Right renal pelvis (tissue), 4 donors: ENCODE results near the gene UXT. TPM values are rescaled to one million over a fixed set of nuclear protein-coding genes. Genes with fewer than 3 reads are reported as not detected.

Source experiments
- DNase-seq, 4 donors: peaks; one replicate each; pipeline ENCODE4 v3.0.0-alpha.2; 2013; ENCODE audit warnings: low read depth in 4 of 4, low spot score in 3 of 4, missing footprints in 1 of 4
- polyA plus RNA-seq, 4 donors: library from polyadenylated mRNA; unstranded; fragments of 120-200 nt; gene quantifications; one replicate each; pipeline ENCODE4 v1.2.1, GENCODE V29; 2013; ENCODE audit not compliant: insufficient read length in 4 of 4

UXT gene
- polyA plus RNA-seq, 4 donors = 113 to 124 (median 117) TPM

DNA sequence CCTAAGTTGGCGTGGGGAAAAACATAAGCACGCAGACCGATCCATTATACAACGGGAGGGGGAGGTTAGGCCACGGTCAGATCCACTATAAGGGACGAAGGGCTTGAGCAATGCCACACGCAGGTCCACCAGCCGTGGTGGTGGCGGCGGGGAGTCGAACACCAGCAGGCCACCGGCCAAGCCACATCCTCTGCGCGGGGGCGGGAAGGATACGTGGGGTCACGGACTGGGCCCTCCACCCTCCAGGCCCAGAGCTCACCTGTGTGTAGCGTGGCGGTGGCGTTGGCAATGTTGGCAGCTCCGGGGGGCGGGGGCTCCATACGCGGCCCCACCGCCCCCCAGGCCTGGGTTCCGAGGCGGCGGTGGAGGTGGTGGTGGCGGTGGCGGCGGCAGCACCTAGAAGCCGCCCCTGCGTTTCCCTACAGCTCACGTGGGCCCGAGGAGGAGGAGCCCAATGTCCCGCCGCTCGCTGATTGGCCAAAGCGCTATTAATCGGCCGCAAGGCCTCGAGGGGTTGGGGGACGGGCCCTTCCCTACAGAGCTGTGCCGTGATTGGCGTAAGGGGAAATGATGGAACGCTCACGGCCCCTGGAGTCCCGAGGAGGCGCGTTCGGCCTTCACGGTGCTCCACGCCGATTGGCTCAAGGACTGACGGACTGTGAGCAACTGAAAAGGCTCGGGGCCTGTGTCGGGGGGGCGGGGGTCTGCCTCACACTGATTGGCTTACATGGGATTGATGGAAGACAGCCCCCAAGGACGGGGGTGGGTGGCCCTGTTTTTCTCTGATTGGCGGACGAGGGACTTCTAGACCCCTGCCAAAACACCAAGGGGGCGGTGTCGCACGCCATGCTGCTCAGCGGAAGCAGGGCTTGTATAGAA, 8.6 kb downstream of the UXT start, which contains the start of gene ELK1:
Gene ELK1, minus strand, starts transcription at position 400 of the 879 bp plus-strand sequence. CDS start 9,122 bp downstream, outside the sequence.
- DNase-seq = peak; percentile 73 to 92 (median 90)

DNA sequence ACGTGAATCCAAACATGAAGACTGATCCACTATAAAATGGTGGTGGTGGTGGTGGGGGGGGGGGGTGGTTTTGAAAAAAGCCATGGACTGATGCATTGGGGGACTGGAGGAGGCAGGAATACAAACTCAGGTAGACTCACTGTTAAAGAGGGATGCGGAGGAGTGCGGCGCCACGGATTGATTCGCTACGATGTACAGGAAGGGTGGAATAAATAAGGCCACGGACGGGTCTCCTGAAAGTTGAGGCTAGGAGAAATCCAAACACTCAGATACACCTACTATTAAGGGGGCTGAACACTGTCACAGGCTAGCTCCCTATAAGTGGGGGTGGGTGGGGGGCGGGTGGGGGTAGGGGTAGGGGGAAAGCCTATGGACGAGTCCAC, 9.2 kb downstream of the UXT start:
- no peak for DNase-seq

DNA sequence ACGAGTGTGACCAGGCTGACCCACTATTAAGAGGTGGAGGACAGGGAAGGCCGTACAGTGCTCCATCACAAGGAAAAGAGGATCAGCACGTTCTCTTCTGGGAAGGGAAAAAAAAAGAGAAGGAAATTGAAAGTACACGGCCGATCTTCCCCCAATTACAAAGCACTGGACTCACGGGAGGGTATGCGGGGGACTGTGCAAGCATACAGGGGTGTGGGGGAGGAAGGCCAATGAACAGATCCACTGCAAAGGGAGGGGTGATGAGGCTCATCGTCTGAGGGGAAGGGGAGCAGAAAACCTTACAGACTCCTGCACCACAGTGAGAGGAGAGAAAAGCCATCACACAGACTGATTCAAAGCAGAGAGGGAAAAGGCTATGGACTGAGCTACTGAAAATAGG, 9.7 kb downstream of the UXT start:
- DNase-seq = no peak

DNA sequence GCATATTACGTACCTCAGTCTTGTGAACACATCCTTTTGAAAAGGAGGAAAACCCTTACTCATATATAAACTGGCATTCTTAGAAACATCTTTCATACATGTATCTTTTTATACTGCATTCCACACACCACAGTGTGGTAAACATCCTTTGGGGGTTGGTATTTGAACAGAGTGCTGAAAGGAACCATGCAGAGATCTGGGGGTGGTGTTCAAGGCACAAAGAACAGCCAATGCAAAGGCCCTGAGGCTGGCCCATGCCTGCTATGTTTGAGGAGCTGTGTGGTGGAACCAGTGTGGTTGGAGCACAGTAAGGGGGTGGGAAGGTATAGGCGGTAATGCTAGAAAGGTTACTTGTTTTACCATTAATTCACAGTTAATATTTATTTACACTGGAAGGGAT, 10.6 kb downstream of the UXT start:
- DNase-seq = no peak

DNA sequence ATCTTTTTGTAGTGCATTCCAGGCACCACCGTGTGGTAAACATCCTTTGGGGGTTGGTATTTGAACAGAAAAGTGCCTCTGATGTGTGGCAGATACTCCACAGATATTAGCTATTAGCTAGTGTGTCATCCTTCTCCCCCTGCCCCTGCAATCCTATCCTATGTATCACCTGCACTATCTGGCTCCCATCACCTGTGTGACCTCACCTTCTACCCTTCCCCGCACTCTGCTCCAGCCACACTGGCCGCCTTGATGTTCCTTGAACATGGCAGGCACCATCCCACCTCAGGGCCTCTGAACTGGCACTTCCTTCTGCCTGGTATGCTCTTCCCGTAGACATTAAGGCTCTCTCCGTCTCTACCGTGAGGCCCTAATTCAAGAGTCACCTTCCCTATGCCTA, 12.3 kb downstream of the UXT start:
- DNase-seq = no peak

DNA sequence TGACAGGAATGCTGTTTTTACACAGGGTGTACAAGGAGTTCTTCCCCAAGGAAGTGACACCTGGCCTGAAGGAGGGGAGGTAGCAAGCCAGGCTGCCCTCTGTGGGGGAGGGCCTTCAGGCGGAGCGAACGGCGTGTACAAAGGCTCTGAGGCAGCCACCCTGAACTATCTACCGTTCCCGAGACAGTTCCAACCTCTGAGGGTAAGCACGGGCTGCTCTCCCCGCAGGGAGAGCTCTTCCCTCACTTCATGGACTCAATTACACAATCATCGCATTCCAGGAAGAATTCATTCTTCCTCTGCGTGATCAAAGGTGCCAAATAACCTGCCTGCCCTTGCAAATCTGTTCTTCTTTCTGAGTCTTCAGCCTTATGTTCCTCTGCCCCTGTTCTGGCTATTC, 13.4 kb downstream of the UXT start:
- DNase-seq = no peak

DNA sequence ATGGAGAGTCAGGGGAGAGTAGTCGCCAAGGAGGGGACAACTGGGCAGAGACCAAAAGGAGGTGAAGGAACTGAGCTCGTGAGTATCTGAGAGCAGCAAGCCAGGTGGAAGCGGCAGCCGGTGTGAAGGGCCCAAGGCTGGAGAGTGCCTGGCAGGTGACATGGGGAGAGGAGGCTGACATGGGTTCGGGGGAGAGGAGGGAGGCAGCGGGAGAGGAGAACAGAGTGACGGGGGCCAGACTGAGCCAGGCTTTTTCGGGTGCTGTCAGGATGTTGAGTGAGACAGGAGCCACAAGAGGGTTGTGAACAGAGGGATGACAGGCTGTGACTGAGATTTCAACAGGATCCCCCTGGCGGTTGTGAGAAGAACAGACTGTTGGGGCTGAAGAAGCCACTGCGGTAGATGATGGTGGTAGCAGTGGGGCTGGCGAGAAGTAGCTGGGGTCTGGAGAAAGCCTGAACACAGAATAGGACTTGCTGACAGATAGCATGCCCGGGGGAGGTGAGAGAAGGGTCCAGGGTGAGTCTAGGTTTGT, 14.4 kb downstream of the UXT start:
- no peak for DNase-seq

DNA sequence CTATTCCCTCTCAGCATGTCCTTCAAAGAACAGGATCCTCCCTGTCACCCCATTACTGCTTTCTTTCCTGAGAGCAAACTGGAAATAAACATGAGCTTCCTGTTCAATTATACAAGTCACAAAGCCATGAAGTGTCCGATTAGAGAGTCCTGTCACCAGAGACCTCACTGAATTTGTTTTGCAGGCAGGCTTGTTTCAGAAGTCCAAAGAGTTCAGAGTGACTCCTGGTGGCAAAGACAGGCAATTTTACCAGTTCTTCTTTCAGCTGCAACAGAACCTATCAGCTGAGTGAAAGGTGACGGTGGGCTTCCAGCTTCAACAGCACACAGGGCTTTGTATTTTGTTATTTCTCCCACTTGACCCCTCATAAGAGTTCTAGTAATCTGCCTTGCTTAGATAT, 15.1 kb downstream of the UXT start:
- DNase-seq = no peak

DNA sequence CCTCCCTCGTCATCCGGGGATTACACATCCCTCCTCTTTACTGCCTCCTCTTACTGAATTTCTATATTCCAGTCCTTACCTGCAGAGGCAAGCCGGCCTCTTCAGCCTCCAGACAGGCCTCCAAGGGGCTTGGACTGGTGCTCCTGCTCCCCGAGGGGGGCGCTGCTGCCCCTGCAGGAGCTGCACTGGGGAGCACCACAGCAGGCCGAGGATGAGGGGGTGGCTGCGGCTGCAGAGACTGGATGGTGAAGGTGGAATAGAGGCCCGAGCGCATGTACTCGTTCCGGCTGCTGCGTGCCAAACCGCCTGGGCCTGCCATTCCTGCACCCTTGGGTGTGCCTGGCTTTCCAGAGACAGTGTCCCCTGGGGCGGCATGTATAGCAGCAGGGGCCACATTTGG, 20.2 kb downstream of the UXT start:
- DNase-seq = no peak

DNA sequence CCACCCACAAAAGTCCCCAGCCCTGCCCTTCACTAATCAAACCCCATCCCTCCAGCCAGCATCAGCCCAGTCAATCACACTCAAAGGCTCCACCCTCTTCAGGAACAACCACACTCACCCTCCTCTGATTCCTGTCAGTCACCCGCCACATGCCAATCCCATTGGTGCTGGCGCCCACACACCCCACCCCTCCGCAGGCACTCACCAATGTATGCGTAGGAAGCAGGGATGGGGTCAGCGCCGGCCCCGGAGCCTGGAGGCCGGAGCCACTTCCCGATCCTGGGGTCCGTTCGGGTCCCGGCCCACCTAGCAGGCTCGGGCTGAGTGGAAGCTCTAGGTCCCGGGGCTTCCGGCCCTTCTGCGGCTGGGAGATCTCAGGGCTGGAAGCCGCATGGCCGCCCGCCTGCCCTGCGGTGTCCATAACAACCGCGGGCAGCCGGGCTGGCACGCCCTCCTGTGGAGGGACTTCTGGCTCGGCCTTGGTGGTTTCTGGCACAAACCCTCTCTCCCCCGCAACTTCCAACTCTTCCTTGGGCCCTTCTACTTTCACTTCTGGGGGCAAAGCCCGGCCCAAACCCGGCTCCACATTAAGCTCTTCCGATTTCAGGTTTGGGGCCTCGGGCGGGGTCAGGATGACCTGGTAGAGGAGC, 21.3 kb downstream of the UXT start:
- DNase-seq = no peak

DNA sequence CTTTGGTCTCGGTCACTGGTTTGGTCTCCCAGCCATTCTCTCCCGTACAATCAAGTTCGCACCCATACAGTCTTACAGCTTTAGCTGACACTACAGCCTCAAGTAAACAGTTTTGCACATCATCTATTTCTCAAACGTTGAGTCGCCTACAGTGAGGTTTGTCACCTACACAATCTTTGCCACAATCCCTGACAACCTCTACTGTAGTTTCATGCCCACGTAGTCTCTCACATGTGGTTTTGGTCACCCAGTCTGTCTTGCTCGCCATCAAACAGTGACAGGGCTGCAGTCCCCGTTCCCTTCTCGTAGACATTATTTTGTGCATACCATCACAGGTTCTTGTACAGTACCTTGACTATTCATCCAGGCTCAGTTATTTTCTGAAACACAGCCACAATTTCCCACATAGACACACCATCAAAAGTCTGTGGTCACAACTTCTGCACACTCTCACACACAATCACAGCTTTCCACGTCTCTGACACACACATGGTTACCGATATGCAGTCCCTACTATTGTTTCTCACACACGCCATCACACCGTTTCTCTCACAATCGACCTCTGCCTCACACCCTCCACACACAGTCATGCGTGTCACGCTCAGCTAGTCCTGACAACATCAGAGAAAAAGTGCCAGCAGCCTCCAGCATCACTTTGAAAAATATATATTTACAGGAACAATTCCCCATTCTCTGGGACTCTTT, 24.0 kb downstream of the UXT start:
- no peak for DNase-seq

DNA sequence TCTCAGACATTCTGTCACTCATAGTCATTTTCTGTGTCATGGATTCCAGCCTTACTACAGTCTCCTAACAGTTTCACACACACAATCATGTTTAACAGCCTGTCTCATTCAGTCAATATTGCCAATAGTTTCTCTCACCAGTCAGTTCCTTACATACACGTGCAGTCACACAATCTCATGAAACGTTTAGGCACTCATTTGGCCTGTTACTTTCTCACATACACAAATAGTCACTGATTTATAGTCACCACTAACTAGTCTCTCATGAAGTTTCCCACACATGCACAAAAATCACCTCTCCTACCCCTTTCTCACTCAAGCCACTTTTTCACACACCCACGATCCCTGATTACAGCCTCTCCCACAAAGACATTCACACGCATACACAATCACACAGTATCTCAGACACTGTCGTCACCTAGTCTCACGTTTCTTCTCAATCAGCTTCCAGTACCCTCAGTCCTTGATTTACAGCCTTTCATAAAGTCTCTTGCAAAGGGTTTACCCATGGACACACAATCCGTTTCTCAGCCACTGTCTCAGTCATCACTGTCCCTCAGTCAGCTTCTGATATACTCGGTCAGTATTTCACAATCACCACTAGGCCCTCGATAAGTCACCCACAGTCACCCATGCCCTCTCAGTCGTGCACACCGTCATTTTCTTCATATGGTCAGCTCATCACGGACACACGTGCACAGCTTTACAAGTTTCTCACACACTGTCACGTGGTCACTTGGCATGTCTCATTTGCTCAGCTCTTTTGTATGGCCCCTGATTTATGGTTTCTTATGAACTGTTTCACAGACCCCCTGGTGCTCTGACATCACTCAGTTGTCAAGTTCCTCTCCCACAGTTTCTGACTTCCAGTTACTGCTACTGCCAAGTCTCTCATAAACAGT, 25.0 kb downstream of the UXT start:
- no peak for DNase-seq

DNA sequence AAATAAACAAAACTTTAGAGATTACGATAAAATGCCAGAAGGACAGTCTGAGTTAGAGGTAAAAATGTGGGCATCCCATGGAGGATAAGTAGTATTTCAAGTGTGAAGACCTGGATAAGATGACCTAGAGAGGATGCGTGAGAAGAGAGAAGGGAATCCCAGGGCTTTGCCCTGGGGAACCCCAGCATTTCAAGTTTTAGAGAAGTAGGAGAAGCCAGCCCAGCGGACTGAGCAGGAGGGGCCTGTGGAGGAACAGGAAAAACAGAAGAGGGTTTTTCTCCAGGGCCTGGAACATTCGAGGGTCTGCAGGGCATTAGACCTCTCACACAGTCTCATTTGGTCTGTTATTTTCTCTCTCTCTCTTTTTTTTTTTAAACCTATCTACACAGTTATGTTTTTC, 26.3 kb downstream of the UXT start:
- no peak for DNase-seq

DNA sequence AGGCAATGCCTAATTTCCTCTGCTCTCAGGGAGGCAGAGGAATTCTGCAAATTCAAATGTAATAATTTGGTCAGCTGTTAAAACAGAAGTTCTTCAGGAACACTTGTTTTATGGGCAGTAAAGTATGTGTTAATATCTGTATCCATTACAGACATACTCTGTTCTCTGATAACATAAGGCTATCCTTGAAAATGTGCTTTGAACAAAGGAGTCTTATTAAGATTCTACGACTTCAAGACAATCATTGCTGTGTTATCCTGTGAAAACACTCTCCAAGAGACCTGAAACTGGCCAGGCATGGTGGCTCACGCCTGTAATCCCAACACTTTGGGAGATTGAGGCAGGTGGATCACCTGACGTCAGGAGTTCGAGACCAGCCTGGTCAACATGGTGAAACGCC, 27.3 kb downstream of the UXT start:
- DNase-seq = no peak

DNA sequence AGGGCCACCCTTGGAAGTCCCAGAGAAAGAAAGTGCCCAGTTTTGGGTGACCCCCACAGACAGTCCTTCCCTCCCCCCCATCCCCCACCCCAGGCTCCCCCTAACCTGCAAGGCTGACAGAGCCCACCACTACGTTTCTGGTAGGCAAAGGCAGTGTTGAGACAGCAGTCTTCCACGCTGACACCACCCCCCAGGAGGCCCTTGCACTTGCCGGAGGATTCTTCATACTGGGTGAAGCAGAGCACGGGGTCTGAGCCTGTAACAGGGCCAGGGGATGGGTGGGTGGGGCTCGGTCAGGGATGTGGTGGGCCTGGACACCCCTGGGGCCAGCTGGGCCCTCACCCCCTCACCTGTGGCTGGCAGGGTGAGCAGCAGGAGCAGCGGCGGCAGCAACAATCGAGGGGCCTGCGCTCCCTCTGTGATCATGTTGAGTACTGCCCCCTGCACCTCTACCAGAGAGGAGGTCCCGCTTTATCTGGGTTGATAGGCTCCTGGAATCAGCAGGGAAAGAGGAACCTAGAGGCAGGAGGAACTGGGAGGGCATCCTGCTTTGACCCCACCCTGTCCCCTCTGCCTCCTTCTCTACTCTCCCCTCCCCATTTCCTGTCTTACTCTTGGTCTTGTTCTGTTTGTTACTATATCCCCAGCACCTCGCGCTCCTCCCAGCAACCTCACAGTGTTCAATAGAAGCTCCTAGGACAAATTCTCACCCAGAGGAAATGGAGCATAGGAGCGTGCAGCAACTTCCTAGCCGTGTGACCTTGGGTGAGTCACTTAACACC, 29.4 kb downstream of the UXT start, which contains the start of gene CFP:
Gene CFP, minus strand, starts transcription at position 512 of the 782 bp plus-strand sequence. Its CDS starts 86 bp downstream, at position 426.
- DNase-seq = no peak

DNA sequence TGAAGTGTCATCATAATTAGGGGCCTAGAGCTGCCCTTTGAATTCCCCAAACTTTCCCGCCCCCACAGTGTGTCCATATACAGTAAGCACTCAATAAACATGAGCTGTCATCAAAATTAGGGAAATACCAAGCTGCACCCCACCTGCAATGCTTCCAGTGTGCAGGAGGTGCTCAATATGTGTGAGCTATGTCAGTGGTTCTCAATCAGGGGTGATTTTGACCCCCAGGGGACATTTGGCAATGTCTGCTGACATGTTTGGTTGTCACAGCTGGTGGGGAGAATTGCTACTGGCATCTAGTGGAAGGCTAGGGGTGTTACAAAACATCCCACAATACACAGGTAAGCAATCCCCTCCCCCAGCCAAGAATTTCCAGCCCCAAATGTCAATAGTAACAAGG, 30.0 kb downstream of the UXT start:
- DNase-seq = no peak

DNA sequence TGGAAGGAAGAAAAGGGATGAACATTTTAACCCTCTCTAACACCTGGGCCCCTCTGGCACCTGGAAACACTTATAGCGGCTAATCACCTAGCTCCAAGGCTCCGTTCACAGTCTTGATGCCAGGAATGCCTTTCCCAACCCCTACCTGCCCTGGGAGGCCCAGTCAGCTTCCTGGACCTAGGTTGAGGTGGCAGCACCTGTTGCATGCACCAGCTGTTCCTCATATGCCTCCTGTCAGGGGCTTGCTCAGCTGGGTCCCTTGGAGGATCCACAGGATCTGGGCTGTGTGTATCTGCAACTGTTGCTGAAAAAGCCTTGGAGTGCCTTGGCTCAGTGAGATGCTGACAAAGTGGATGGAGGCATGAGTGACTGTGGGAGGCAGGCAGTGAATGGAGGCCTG, 33.6 kb downstream of the UXT start:
- no peak for DNase-seq

DNA sequence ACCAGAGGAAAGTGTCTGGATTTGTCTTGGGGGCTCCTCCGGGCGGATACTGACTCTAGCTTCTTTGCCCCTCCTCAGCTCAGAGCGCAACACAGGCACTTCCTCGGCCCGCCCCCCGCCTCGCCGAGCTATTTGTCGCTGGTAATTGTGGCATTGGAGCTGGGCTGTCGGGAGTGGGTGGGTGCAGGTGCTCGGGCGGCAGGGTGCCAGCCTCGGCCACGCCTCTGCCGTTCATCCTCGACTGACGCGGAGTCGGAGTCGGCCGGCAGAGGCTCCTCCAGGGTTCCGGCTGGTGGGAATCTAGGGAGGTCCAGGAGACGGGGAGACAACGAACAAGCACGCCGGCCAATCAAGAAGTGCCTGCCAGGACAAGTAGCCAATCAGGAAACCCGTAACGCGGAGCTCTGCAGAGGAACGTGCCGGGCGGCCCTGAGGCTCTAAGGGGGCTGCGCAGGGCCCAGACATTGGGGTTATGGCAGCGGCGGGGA, 35.4 kb downstream of the UXT start:
- DNase-seq = peak; percentile 34 to 43 (median 40)

DNA sequence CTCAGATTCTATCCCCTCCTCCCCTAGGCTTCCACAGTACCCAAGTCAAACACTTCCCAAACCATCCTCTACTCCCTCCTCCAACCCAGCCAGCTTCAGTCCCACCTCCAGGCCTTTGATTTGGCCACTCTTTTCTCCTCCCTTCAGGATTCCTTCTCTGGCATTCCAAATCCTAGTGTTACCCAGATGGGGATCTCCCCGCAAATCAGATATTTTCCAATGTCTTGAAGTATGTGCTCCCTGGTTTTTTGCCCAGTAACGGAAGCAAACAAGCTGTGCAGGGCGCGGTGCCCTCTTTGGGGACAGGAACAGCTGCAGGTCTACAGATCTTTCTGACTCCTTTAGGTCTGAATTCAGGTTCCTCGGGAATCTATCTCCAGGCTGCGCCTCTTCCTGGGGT, 37.1 kb downstream of the UXT start:
- DNase-seq = no peak
